Prostate gland (tissue), 2 donors: ENCODE data around the gene ZNF341. TPM values are rescaled to one million over a fixed set of nuclear protein-coding genes. Genes with fewer than 3 reads are reported as not detected.

Experiments
- DNase-seq: peaks from one replicate; pipeline ENCODE4 v3.0.0-alpha.2; 2019; ENCODE audit warnings: low spot score
- H3K27ac ChIP-seq, 2 donors: fragments of 200-600 bp; sonication (generic); 2 replicates each; pipeline ENCODE4 v1.5.1; 2017 to 2019
- H3K27me3 ChIP-seq: fragments of 200-600 bp; sonication (generic); replicated peaks from 2 replicates; pipeline ENCODE4 v1.5.1; 2019; ENCODE audit not compliant: insufficient read depth
- H3K36me3 ChIP-seq, 2 donors: fragments of 200-600 bp; sonication (generic); 1 replicate in 1 of 2; 2 replicates in 1 of 2; pipeline versions ENCODE4 v1.5.1 to v1.8.1; 2017 to 2019
- H3K4me1 ChIP-seq: fragments of 200-600 bp; sonication (generic); replicated peaks from 2 replicates; pipeline ENCODE4 v1.5.1; 2019
- H3K4me3 ChIP-seq, 2 donors: fragments of 200-600 bp; sonication (generic); 2 replicates each; pipeline ENCODE4 v1.5.1; 2017 to 2019
- H3K9me3 ChIP-seq: fragments of 200-600 bp; sonication (generic); 2 replicates; pipeline ENCODE4 v1.5.1; 2017
- CTCF ChIP-seq, 4 experiments: fragments of 200-600 bp in 2 of 4; fragments of 450-650 bp in 2 of 4; sonication (generic) in 2 of 4; IDR thresholded peaks; 1 replicate in 3 of 4; 2 replicates in 1 of 4; pipeline ENCODE4 v1.5.1; 2016 to 2019; ENCODE audit warnings: antibody characterized with exemption in 4 of 4, mild to moderate bottlenecking in 2 of 4, moderate library complexity in 2 of 4
- POLR2A ChIP-seq: fragments of 450-650 bp; IDR thresholded peaks from one replicate; pipeline ENCODE4 v1.6.1; 2016; ENCODE audit warnings: antibody characterized with exemption, mild to moderate bottlenecking
- POLR2AphosphoS5 ChIP-seq: sonication (generic); formaldehyde crosslinking; IDR thresholded peaks from one replicate; pipeline ENCODE4 v1.6.1; 2017; ENCODE audit warnings: antibody characterized with exemption
- WGBS: methylation state at CpG from one replicate; pipeline ENCODE4 v1.1.5; 2018; 5-methylcytosine and 5-hydroxymethylcytosine counted together
- intact Hi-C: fragments of 100-400 bp; cut with DNase I; formaldehyde crosslinking; loops from one replicate; pipeline ENCODE4 v1.14.2; 2022
- total RNA-seq, 2 donors: library from RNA; depleted of rRNA; stranded (reverse); fragments of >200 nt; gene quantifications; one replicate each; pipeline ENCODE4 v1.1.0, GENCODE V29; 2016

ZNF341 gene
- total RNA-seq, 2 donors from 2014 or later = 2.8 to 7.0 TPM

GRCh38 chr20:33766686-33767085, 34.9 kb downstream of the ZNF341 start:
- intact Hi-C loops = no loop called here
- H3K4me3 ChIP-seq = no peak overlapping the region
- H3K27ac ChIP-seq = no peak overlapping the region
- H3K36me3 ChIP-seq = peaks cover 0 to 5% of the 10 kb centered on the region in 2 donors
- 90% methylated on average over 8 of the region's 9 CpGs for WGBS
- H3K9me3 ChIP-seq = no peaks in the 10 kb centered on the region
- no peaks in the 10 kb centered on the region for H3K4me1 ChIP-seq
- H3K27me3 ChIP-seq = no peaks in the 10 kb centered on the region
- no peak for DNase-seq
- TF ChIP-seq POLR2AphosphoS5 (no peak), POLR2A (no peak), CTCF (IDR thresholded peaks at IDR 0.05) (no peak)

GRCh38 chr20:33767777-33768138, 36.0 kb downstream of the ZNF341 start:
- intact Hi-C loops = no loop called here
- no peaks in the 10 kb centered on the region for H3K9me3 ChIP-seq
- H3K27ac ChIP-seq = no peak overlapping the region
- H3K4me3 ChIP-seq = no peak overlapping the region
- WGBS = 94% methylated on average over 2 of the region's 2 CpGs
- peaks cover 0 to 5% of the 10 kb centered on the region in 2 donors for H3K36me3 ChIP-seq
- no peak for DNase-seq
- TF ChIP-seq CTCF (IDR thresholded peaks at IDR 0.05) (no peak), POLR2A (no peak), POLR2AphosphoS5 (no peak)
- H3K4me1 ChIP-seq = no peaks in the 10 kb centered on the region
- H3K27me3 ChIP-seq = no peaks in the 10 kb centered on the region

GRCh38 chr20:33769043-33769442, 37.2 kb downstream of the ZNF341 start:
- Histone ChIP-seq H3K27ac (no peak overlapping the region), H3K9me3 (no peaks in the 10 kb centered on the region), H3K4me1 (no peaks in the 10 kb centered on the region), H3K27me3 (no peaks in the 10 kb centered on the region), H3K4me3 (no peak overlapping the region), H3K36me3 (peaks cover 0 to 5% of the 10 kb centered on the region in 2 donors)
- no peak for DNase-seq
- intact Hi-C loops = no loop called here
- TF ChIP-seq POLR2AphosphoS5 (no peak), CTCF (IDR thresholded peaks at IDR 0.05) (no peak), POLR2A (no peak)
- 92% methylated on average over 4 of the region's 4 CpGs for WGBS

GRCh38 chr20:33770005-33770404, 38.2 kb downstream of the ZNF341 start:
- H3K36me3 ChIP-seq = peaks cover 0 to 5% of the 10 kb centered on the region in 2 donors
- intact Hi-C loops = no loop called here
- no peak overlapping the region for H3K27ac ChIP-seq
- H3K4me3 ChIP-seq = no peak overlapping the region
- H3K4me1 ChIP-seq = no peaks in the 10 kb centered on the region
- 79% methylated on average over 10 of the region's 10 CpGs for WGBS
- TF ChIP-seq POLR2A (no peak), CTCF (IDR thresholded peaks at IDR 0.05) (no peak), POLR2AphosphoS5 (no peak)
- no peaks in the 10 kb centered on the region for H3K27me3 ChIP-seq
- DNase-seq = no peak
- H3K9me3 ChIP-seq = no peaks in the 10 kb centered on the region

- Histone ChIP-seq H3K4me1 (no peaks in the 10 kb centered on the region), H3K27ac (no peak overlapping the region), H3K27me3 (no peaks in the 10 kb centered on the region), H3K36me3 (peaks cover 0 to 5% of the 10 kb centered on the region in 2 donors), H3K9me3 (no peaks in the 10 kb centered on the region), H3K4me3 (no peak overlapping the region)
- TF ChIP-seq POLR2AphosphoS5 (no peak), POLR2A (no peak), CTCF (IDR thresholded peaks at IDR 0.05) (no peak)
- intact Hi-C loops = no loop called here
- DNase-seq = no peak
- 95% methylated on average over 5 of the region's 5 CpGs for WGBS
These were observed 40.1 kb downstream of the ZNF341 start for GRCh38 chr20:33771938-33772337.
